Pulmonary artery endothelial cell (primary cell): ENCODE data around the gene SH3D19. TPM values are rescaled to one million over a fixed set of nuclear protein-coding genes. Genes with fewer than 3 reads are reported as not detected.
"Not testable (repeated sequence)": the region's sequence is repeated elsewhere in the genome, so short reads cannot be mapped to it uniquely, and the experiment has no call there.

Experiments
- DNase-seq: peaks from one replicate; pipeline ENCODE4 v3.0.0-alpha.2; 2011; ENCODE audit warnings: low read depth, low spot score
- total RNA-seq: library from RNA; depleted of rRNA; stranded (reverse); fragments of >200 nt; gene quantifications from 2 replicates; pipeline ENCODE4 v1.2.3, GENCODE V29; 2014

SH3D19 gene
- total RNA-seq, 1 donor from 2014 or later: 43.0 TPM

DNA sequence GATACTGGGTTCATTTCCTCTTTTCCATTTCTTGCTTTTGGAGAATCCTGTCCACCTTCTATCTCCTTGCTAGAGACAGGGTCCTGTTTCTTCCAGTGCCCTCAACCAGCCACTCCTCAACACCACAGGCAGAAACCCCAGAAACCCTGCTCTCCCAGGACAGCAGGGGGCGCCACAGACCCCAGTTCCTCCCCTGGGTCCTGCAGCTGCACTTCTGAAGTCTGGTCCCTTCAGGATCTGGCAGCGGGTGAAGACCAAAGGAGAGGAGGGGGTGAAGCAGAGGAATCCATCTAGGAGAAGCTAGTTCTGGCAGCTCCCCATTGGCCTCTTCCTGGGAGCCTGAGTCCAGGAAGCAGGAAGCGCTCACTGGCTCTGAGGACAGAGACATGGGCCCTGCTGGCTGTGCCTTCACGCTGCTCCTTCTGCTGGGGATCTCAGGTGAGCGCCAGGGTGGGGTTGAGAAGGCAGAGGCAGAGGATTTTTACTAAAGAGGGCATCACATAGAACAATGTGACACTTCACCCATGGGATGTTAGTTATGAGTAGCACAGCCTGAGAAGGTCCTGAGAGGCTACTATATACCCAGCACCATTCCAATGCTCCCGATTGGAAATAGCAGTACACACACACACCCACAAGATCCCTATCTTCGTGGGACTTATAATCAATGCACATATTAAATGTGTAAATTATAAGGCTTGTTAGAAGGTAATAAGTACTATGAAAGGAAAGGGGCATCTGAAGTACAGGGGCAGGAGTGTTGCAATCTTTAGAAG lies 48.4 kb downstream of the SH3D19 start, which contains the start of gene PRSS48:
Gene PRSS48, plus strand, starts transcription at position 375 of the 776 bp plus-strand sequence. Its CDS starts 12 bp downstream, at position 387.
- peak; percentile 13 for DNase-seq

DNA sequence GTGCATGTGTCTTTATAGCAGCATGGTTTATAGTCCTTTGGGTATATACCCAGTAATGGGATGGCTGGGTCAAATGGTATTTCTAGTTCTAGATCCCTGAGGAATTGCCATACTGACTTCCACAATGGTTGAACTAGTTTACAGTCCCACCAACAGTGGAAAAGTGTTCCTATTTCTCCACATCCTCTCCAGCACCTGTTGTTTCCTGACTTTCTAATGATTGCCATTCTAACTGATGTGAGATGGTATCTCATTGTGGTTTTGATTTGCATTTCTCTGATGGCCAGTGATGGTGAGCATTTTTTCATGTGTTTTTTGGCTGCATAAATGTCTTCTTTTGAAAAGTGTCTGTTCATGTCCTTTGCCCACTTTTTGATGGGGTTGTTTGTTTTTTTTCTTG lies 56.5 kb downstream of the SH3D19 start:
- DNase-seq: not testable (repeated sequence)

DNA sequence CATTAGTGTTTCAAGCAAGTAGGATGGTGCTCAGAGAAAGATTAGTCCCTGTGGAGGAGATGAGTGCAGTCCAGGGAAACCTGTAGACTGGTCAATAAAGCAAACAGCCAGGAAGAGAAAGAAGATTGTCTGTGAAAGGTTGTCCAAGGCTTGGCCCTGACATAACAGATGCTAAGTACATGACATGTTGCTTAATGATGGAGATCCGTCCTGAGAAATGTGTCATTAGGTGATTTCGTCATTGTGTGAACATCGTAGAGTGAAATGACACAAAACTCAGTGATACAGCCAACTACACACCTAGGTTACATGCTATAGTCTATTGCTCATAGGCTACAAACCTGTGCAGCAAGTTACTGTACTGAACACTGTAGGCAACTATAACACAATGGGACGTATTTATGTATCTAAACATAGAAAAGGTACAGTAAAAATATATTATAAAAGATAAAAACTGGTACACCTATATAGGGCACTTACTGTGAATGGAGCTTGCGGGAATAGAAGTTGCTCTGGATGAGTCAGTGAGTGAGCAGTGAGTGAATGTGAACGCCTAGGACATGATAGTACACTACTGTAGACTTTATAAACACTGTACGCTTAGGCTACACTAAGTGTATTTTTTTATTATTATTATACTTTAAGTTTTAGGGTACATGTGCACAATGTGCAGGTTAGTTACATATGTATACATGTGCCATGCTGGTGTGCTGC lies 57.4 kb downstream of the SH3D19 start:
- no peak for DNase-seq

DNA sequence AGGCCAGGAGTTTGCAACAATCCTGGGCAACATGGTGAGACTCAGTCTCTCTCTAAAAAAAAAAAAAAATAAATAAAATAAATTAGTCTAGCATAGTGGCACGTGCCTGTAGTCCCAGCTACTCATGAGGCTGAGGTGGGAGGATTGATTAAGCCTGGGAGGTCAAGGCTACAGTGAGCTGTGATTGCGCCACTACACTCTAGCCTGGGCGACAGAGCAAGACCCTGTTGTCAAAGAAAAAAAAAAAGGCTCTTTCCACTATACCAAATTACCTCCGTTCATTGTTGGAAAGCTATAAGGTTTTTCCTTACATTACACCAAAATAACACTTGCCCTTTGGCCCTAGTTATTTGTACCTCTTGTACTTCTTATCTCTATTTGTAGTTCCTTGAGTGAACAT lies 58.3 kb downstream of the SH3D19 start:
- DNase-seq: no peak

DNA sequence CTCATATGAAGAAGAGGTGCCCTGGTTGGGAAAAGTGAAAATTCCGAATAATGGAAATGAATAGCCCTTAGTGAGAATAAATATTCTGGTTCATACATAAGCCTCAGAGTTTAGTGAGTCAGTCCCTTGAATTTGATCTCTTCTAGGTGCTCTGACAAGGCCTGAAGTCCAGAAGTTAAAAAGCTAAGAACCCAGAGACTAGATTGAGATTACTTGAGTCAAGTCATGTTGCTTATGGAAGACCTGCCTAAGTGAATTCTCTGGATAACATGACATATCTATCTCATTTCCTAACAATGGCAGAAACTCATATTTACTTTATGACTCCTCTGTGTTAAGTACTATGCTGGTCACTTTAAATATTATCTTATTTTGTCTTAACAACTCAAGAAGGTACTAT lies 58.9 kb downstream of the SH3D19 start:
- DNase-seq: no peak

DNA sequence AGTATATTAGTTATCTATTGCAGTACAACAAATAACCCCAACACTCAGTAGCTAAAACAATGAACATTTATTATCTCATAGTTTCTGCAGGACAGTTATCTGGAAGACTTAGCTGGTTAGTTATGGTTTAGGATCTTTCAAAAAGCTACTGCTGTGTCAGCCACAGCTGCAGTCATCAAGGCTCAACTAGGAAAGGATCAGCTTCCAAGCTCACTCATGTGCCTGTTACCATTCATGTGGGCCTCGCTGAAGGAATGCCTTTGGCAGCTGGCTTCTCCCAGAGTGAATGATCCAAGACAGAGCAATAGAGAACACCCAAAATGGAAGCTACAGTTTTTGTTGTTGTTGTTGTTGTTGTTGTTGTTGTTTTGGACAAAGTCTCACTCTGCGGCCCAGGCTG lies 62.0 kb downstream of the SH3D19 start:
- no peak for DNase-seq

DNA sequence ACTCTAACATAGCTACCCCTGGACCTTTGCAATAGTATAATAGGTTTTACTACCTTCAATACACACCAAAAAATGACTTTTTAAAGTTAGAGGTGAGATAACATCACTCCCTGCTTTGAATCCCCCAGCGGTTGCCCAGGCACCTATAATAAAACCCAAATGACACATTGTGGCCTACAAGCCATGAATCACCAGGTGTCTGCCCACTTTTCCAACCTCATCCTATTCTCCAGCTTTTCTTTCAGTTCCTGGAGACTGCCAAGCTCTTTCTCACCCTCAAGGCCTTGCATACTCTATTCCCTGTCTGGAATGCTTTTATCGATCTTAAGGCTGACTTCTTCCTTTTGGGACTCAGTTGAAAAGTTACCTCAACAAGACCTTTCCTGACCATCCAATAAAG lies 64.9 kb downstream of the SH3D19 start:
- DNase-seq: no peak

DNA sequence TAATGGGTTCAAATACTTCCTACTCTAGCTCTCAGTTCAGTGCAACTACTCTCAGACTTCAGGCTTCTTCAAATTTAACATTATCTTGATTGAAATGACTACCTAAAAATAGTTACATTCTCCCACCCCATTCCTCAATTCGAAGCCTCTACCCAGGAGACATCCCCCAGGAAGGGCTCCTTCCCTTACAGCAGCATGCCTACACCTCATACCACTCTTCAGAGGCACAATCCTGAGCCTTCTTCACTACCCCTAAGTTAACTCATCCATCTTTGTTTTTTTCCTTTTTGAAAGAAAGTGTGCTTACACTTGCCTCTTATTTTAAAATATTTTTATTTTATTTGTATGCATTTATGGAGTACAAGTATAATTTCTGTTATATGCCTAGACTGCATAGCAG lies 65.7 kb downstream of the SH3D19 start:
- no peak for DNase-seq

DNA sequence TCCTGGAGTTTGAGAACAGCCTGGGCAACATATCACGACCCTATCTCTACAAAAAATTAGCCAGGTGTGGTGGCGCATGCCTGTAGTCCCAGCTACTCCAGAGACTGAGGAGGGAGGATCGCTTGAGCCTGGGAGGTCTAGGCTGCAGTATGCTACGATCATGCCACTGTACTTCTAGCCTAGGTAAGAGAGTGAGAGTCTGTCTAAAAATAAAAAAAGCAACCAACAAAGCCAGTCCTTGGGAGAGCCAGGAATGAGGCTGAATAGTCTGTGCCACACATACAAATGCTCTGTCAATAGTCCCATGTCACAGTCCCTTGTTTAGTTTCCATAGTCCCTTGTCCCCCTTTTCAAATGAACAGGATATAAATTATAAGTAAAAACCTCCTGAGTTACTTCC lies 67.7 kb downstream of the SH3D19 start:
- no peak for DNase-seq

DNA sequence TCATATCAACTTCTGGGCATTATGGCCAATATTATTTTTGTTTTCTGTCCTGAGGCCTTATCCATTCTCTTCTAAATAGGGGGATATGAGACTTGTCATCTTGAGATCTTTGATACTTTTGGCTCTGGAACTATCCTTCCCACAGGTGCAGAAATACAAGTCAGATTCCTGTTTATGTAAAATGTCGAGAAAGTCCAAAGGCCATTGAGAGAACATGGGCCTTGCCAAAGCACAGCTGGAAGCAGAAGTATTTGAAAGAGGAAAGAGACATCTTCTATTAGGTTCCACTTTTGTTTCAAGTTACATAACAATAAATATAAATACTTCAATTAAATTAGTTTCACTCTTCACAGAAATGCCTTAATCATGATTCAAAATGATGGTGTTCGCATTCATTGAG lies 69.3 kb downstream of the SH3D19 start:
- DNase-seq: no peak

DNA sequence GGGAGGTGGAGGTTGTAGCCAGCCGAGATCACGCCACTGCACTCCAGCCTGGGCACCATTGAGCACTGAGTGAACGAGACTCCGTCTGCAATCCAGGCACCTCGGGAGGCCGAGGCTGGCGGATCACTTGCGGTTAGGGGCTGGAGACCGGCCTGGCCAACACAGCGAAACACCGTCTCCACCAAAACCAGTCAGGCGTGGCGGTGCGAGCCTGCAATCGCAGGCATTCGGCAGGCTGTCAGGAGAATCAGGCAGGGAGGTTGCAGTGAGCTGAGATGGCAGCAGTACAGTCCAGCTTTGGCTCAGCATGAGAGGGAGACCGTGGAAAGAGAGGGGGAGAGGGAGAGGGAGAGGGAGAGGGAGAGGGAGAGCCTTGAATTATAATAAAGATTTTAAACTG lies 69.7 kb downstream of the SH3D19 start:
- not testable (repeated sequence) for DNase-seq

DNA sequence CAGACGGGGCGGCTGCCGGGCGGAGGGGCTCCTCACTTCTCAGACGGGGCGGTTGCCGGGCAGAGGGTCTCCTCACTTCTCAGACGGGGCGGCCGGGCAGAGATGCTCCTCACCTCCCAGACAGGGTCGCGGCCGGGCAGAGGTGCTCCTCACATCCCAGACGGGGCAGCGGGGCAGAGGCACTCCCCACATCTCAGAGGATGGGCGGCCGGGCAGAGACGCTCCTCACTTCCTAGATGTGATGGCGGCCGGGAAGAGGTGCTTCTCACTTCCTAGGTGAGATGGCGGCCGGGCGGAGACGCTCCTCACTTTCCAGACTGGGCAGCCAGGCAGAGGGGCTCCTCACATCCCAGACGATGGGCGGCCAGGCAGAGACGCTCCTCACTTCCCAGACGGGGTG lies 70.2 kb downstream of the SH3D19 start:
- not testable (repeated sequence) for DNase-seq

DNA sequence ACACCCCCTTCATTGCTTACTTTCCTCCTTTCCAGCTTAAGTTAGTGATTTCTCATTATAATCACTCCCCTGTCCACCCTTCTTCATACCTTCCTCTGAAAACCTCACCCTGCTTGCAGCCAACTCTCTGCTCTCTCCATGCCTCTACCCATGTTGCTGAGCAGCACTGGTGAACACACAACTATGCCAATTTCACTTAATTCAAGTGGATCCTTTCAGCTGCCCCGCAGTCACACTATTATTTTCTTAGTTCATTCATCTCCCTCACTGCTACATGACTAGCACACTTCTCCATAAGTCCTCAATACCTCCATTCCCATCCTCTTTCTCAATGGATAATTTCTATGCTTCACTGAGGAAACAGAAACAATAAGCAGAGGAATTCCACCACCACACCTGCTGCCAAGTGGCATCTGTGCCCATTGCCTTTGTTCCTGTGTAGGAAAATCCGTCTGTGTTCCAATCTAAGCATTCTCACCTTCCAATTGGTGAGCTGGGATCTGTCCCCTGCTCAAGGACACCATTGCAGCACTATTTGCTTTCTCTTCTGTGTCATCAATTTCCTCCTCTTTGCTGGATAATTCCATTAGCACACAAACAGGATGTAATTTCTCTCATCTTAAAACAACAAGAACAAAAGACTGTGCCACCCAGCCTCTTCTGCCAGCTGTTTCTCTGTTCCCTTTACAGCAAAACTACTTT lies 73.7 kb downstream of the SH3D19 start:
- no peak for DNase-seq

DNA sequence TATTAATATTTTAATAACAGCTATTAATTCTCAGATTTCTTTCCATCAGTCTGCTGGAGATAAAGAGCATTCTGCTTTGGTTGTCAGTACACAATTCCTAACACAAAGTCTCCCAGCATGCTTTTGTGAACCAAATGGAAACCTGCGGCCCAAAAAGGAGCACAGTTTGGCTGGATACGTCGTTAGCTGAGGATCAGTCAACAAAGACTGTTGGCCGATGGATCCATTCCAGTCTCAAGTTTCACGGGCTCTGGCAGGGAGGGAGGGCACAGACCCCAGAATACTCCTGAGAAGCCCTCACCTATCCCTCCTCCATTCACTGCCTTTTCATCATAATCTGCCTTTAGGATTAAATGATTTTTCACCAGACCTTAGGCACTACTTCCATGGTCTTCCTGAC lies 74.7 kb downstream of the SH3D19 start:
- DNase-seq: no peak

DNA sequence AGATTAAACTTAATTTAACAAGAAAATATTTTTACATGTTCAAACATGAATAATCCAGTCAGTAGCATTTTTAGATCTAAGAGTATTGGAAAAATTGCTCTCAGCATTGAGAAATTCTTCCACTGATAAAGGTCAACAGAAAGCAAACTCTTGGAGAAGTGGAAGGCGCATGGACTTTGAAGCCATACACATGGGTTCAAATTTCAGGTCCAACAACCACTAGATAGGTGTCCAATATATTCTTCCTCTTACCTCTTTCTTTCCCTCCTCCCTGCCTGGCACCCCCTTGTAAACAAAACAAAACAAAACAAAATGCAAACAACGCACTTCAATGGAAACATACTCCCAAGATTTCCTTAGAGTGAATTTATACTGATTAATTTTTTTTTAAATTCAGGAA lies 76.9 kb downstream of the SH3D19 start:
- DNase-seq: no peak

DNA sequence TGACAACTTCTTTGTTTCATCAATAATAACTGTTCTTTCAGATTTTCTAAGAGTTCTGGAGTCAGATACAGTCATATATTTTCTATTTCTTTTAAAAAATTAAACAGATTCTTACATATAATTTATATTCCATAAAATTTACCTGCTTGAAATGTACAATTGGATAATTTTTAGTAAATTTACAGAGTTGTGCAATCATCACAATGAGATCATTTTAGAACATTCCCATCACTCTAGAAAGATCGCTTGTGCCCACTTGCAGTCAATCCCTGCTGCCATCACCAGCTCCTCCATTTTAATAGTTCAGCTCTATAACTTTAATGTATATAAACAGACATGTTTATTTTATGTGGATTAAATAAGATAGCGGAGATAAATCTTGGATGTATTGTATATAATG lies 78.0 kb downstream of the SH3D19 start:
- no peak for DNase-seq

DNA sequence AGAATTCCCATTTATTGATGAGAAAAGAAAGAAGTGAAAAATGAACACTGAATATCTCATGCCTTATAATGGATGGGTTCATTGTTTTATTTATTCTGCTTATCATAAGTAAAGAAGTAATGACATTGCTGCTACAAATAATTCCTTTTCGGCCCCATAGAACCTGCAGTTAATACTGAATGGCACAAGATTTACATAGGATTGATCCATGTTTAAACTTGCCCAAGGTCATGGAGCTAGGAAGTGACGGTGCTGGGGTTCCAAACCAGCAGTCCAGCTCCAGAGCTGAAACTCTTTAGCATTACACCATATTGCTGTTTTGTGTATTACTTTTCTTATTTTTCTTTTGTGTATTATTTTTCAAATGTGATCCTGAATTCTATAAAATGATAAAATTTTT lies 78.7 kb downstream of the SH3D19 start:
- no peak for DNase-seq

DNA sequence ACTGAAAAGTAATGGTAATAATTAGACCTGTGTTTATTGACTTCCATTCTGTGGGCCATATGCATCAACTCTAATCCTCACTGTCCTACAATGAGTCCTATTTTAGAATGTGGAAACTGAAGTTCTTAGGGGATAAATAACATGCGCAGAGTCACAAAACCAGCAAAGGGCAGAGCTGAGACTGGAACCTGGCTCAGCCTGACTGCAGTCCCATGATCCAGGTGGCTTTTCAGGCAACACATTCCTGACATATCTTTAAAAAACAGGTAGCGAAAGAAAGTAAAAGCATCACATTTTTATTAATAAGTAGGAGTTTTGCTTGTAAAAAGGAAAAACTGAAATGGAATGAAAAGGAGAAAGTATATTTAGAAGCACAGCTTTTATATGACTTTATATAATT lies 83.1 kb downstream of the SH3D19 start:
- no peak for DNase-seq

DNA sequence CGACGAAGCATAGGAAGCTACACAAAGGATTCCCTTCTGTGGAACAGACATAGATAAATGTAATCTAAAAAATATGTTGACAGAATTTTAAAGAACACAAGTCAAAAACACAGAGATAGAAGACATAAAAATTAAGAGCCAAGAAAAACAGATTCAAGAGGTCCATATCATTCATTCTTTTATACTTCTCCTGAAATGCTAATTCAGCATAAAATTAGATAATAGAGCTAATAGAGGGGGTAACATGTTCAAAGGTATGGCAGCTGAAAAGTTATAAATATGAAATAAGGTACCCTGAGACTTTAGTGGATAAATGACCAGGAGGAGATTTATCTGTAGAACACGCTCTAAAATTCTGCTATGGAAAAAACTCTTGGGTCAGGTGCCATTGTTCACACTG lies 85.8 kb downstream of the SH3D19 start:
- DNase-seq: no peak

DNA sequence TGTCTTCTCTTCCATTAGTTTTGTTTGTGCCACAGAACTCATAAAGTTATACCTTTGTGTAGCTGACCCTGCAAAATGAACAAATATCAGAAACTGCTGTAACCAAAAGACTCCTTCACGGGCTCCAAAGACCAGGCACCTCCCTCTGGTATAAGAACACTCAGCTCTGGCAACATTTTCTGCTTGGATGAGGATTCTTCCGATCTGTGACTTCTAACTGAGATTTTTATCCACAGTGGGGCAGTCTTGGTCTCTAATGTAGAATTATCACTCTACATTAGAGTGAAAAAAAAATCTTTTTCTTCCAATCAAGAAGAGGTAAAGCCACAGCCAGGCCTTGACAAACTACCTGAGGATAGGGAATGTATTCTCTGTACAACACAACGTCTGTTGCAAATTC lies 86.9 kb downstream of the SH3D19 start:
- DNase-seq: no peak

DNA sequence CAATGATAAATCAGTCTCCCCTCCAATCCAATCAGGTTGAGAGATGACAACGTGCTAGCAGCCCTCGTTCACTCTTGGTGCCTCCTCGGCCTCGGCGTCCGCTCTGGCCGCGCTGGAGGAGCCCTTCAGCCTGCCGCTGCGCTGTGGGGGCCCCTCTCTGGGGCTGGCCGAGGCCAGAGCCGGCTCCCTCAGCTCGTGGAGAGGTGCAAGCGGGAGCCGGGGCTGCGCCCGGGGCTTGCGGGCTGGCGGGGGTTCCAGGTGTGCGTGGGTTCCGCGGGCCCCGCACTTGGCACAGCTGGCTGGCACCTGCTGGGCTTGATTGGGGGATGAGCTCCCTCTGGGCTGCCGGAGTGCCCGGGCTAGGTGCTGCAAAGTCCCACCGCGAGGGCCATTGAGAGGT lies 89.4 kb downstream of the SH3D19 start:
- no peak for DNase-seq

DNA sequence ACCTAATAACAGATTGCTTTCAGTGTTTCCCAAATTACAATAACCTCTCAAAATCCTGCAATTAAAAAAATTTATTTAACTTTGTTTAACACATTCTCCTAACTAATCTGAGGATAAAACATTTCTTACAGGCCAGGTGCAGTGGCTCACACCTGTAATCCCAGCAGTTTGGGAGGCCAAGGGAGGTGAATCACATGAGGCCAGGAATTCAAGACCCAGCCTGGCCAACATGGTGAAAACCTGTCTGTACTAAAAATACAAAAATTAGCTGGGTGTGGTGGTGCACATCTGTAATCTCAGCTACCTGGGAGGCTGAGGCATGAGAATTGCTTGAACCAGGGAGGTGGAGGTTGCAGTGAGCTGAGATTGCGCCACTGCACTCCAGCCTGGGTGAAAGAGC lies 90.0 kb downstream of the SH3D19 start:
- DNase-seq: not testable (repeated sequence)
